HG02943 (cell line): ENCODE data around the gene TCERG1.

Experiments
- ATAC-seq: cut with Tn5 transposase; IDR thresholded peaks from one replicate; pipeline ENCODE4 v1.9.1; 2021; ENCODE audit warnings: mild to moderate bottlenecking, low read depth, moderate library complexity; ENCODE audit not compliant: unreplicated experiment

Gene TCERG1

DNA sequence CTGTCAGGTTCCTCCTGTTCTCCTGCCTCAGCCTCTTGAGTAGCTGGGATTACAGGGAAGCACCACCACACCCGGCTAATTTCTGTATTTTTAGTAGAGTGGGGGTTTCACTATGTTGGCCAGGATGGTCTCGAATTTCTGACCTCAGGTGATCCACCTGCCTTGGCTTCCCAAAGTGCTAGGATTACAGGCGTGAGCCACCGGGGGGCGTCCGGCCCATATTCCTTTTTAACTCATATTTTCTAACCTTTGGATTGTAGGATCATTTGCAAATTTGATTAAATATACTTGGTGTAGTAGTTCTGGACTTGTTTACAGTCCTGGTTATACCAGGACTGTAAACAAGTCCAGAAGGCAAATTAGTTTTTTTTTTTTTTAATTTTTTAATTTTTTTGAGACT, 4.3 kb downstream of the TCERG1 start:
- no peak for ATAC-seq

GRCh38 chr5:146457431-146457830, 10.3 kb downstream of the TCERG1 start:
- no peak for ATAC-seq

DNA sequence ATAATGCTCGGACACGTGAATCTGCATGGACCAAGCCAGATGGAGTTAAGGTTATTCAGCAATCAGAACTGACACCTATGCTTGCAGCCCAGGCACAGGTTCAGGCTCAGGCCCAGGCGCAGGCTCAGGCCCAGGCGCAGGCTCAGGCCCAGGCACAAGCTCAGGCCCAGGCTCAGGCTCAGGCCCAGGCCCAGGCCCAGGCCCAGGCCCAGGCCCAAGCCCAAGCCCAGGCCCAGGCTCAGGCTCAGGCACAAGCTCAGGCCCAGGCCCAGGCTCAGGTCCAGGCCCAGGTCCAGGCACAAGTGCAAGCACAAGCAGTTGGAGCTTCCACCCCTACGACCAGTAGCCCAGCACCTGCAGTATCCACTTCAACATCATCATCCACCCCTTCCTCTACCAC, 11.8 kb downstream of the TCERG1 start:
- no peak for ATAC-seq

GRCh38 chr5:146461319-146461718, 14.2 kb downstream of the TCERG1 start:
- ATAC-seq = no peak

DNA sequence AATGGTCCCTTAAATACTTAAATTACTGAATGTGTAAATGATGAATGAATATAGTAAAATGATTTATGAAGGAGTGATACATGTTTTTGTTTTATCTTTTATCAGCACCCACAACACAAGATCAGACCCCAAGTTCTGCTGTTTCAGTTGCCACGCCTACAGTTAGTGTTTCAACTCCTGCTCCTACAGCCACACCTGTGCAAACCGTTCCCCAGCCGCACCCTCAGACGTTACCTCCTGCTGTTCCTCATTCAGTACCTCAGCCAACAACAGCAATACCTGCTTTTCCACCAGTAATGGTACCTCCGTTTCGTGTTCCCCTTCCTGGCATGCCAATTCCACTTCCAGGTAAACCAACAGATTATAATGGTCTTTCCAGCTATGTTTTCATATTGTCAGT, 16.3 kb downstream of the TCERG1 start:
- ATAC-seq = no peak

DNA sequence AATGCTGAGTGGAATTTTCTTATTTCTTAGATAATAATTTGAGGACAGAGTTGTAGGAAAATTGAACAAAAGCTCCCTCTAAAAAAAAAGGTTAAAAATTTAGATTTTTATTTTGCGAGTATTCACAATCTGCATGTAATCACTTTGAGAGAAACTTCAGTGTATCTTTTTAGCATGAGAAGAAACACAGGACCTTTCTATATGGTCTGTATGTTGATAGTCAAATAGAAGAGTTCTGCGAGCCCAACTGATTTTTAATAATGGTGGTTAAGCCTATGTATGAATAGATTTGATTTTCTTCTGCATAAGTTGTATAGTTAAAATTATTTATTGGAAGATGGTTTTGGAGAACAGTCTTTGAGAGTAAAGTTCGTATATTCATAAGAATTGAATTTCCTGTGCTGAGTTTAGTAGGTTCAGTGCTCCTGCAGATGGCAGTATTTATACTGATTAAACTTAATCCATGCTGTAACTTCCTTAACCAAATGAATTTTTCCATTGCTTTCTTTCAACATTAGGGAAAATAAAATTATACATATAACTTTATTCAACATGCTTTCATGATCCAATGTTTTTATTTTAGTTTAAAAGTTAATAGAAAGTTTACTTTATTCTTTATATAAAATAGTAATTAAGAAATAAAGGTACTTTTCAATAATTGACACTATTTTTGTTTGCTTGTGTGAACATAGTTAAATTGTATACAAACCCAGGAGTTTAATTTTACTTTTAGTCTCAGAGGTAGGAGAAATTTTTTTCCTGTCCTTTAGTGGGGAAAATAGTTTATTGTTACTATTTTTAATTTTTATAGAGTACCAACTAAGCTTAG, 19.6 kb downstream of the TCERG1 start:
- ATAC-seq = no peak

DNA sequence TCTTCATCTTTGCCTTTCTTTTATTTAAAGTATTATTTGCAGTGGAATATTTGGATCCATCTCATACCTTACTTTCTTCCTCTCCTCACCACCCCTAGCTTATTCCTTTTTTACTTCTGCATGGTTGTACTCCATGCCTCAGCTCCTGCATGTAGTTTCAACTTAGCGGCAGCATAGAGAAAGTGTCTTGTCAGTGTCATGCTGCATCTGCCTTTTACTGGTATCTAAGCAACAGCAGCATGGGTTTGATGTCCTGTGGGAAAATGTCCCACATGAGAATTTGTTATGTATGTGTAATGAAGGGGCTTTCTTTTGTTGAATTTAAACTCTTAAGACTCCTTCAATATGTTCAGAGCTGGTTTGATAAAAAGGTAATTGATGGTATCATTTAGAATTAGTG, 20.6 kb downstream of the TCERG1 start:
- ATAC-seq = no peak

- no peak for ATAC-seq
Observed at GRCh38 chr5:146474065-146474464, 26.9 kb downstream of the TCERG1 start.

DNA sequence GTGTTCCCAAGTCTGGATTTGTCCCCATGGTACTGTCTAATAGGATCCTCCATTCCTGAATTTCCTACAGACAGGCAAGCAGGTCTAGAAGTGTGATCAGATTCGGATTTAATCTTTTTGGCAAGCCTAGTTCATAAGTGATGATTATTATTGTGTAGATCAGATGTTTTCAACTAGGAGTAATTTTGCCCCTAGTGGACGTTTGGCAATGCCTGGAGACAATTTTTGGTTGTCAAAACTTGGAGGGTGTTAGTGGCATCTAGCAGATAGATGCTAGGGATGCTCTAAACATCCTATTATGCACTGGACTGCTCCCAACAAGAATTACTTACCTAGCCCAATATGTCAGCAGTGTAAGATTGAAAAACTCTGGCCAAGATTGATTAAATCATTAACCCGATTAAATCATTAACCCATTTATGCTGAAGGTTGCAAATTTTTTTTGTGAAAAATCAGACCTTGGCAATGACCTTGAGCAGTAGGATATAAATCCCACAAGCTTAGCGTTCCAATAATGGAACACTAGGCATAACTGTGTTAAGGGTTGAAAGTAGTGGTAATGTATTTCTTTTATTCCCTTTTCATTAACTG, 28.2 kb downstream of the TCERG1 start:
- ATAC-seq = no peak

- ATAC-seq = no peak
Observed at GRCh38 chr5:146475906-146476305, 28.8 kb downstream of the TCERG1 start.

DNA sequence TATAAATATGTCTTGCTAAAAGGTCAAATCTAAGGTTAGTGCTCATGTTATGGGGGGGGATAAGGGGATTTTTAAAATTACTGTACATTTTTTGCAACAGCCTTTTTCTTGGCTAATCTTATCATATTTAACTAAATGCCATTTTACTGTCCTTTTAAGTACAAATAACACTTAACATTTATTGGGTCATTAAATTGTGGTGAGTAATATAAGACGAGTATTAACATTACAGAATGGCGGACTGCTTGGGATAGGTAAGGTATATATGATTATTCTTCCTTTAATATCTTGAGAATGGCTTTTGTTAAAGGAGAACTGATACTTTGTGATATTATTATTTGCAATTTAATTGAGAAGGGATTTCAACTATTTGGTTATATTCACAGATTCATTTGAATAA, 35.6 kb downstream of the TCERG1 start:
- ATAC-seq = no peak

GRCh38 chr5:146484714-146485391, 37.7 kb downstream of the TCERG1 start:
- ATAC-seq = no peak

GRCh38 chr5:146490089-146490843, 43.1 kb downstream of the TCERG1 start:
- no peak for ATAC-seq

DNA sequence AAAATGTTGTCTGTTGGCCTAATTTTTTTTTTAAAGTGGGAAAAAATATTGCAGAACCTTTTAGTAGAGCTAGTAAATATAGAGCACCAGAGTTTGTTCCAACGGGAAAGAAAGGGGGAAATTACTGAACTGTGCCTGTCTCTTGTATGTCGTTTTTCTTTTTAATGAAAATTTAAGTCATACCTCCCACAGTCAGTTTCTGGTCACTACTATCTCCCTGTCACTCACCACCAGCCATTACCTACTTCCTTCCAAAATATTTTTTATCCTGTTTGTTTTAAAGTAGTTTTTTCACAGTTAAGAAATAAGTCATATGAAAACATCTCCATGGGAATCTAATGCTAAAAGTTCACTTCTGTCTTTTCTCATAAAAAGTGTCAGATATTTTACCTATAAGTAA, 47.5 kb downstream of the TCERG1 start:
- no peak for ATAC-seq

GRCh38 chr5:146499680-146500079, 52.5 kb downstream of the TCERG1 start:
- ATAC-seq = no peak

DNA sequence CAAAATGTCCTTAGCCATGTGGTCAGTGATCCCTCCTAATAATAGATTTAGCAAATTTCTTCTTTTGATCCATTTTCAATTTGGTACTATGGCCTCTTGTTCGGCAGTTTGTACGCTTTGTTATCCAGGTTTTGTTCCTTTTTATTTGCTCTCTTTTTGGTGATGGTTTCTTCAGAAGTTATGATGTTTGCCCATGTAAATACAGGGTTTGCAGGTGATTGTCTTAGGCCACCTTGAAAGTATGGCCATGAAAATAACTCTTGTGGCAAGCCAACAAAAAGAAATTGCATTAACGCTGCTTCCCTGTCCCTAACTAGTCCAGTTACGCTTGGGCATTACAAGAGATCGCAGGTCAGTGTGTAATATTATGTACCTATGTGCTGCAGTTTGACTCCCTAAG, 60.3 kb downstream of the TCERG1 start:
- no peak for ATAC-seq

DNA sequence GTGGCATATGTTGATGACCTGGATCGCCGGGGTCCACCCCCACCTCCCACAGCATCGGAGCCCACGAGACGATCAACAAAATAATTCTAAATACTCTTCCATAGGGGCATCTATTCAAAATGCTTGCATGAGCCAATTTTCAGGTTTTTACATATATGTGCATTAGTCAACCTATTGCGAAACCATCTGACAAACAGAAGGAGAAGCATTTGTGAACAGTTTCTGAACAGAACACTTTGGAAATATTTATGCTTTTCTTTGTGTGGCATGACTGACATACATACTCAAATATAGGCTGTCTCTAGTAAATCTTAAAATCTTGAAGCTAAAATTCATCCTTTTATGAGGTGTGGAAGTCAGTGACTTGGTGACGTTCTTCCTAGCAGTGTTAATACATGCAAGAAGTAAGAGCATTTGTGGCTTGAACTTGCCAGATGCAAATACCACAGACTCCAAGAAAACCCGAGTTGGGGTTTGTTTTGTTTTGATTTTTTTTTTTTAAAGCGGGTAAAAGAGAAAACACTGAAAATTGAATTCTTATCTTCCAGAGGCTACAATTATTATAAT, 63.5 kb downstream of the TCERG1 start:
- no peak for ATAC-seq

DNA sequence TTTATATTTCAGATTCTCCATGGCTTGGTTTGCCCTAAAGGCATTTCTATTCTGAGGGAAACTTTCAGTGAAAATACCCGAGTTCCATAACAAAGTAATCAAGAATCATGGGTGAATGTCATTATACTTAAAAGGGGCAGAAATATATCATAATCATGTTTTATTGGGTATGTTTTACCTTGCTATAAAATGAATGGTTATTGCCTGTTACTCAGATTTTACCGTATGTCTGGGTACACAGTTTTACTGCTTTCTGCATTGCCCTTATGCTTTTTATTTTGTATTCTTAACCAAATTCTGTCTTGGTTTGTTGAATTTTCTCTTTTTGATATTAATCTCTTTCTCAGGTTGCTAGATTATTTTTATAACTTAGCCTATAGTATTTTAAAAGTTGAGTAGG, 66.3 kb downstream of the TCERG1 start:
- no peak for ATAC-seq

- no peak for ATAC-seq
Observed at GRCh38 chr5:146514575-146514974, 67.4 kb downstream of the TCERG1 start.

DNA sequence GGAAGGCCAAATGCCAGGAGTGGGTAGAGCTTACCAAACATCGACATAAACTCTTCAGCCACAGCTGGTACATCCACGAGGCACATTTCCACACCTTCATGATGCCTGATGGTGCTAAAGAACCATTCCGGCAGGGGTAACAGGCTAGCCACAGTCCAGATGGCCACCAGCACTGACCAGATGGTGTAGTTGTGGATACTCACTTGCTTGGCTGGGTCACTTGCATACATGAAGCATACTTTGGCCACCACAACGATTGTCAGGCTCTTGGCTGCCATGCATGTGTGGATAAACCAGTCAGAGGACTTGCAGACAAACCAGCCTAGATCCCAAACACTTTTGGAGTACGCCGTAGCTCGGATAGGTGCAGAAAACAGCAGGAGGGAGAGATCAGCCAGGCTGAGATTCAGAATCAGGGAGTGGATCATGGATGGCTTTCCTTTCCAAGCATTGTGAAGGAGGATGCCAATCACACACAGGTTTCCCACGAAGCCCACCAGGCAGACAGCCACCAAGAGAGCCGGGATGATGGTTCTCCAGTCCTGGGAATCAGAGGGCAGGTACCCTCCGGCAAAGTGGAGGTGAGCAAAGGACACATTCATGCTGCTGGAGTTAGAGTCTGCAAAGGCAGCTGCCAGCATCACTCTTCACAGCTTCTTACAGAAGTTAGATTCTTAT, 68.5 kb downstream of the TCERG1 start:
- ATAC-seq = no peak
